GM19455 (cell line): ENCODE data around the gene FAT1.
"Not testable (repeated sequence)": the region's sequence is repeated elsewhere in the genome, so short reads cannot be mapped to it uniquely, and the experiment has no call there.

Experiments
- ATAC-seq: cut with Tn5 transposase; IDR thresholded peaks from one replicate; pipeline ENCODE4 v1.9.1; 2021; ENCODE audit not compliant: unreplicated experiment

FAT1 gene

GRCh38 chr4:186699298-186699697, 24.4 kb downstream of the FAT1 start:
- no peak for ATAC-seq

GRCh38 chr4:186698525-186698924, 25.1 kb downstream of the FAT1 start:
- ATAC-seq: no peak

- ATAC-seq: no peak
Observed at GRCh38 chr4:186698028-186698427, 25.6 kb downstream of the FAT1 start.

- ATAC-seq: no peak
Observed at GRCh38 chr4:186695392-186695791, 28.3 kb downstream of the FAT1 start.

GRCh38 chr4:186693894-186694293, 29.8 kb downstream of the FAT1 start:
- ATAC-seq: no peak

- no peak for ATAC-seq
Observed at GRCh38 chr4:186693159-186693815, 30.4 kb downstream of the FAT1 start.

- no peak for ATAC-seq
Observed at GRCh38 chr4:186691396-186691795, 32.3 kb downstream of the FAT1 start.

- no peak for ATAC-seq
Observed at GRCh38 chr4:186689476-186689875, 34.2 kb downstream of the FAT1 start.

GRCh38 chr4:186688150-186688943, 35.3 kb downstream of the FAT1 start:
- no peak for ATAC-seq

- ATAC-seq: no peak
Observed at GRCh38 chr4:186687265-186687664, 36.4 kb downstream of the FAT1 start.

- no peak for ATAC-seq
Observed at GRCh38 chr4:186685767-186686183, 37.9 kb downstream of the FAT1 start.

GRCh38 chr4:186684889-186685309, 38.8 kb downstream of the FAT1 start:
- ATAC-seq: no peak

- no peak for ATAC-seq
Observed at GRCh38 chr4:186684220-186684619, 39.4 kb downstream of the FAT1 start.

GRCh38 chr4:186680641-186681040, 43.0 kb downstream of the FAT1 start:
- ATAC-seq: no peak

GRCh38 chr4:186676531-186677161, 47.0 kb downstream of the FAT1 start:
- ATAC-seq: no peak

GRCh38 chr4:186669735-186670134, 53.9 kb downstream of the FAT1 start:
- ATAC-seq: no peak

- ATAC-seq: no peak
Observed at GRCh38 chr4:186669159-186669731, 54.4 kb downstream of the FAT1 start.

GRCh38 chr4:186666750-186667149, 56.9 kb downstream of the FAT1 start:
- ATAC-seq: no peak

- ATAC-seq: no peak
Observed at GRCh38 chr4:186666252-186666651, 57.4 kb downstream of the FAT1 start.

- ATAC-seq: no peak
Observed at GRCh38 chr4:186660403-186660802, 63.3 kb downstream of the FAT1 start.

- no peak for ATAC-seq
Observed at GRCh38 chr4:186659935-186660334, 63.7 kb downstream of the FAT1 start.

GRCh38 chr4:186659456-186659855, 64.2 kb downstream of the FAT1 start:
- ATAC-seq: not testable (repeated sequence)
